K562 (cell line): ENCODE results near the gene STK4. TPM values are rescaled to one million over a fixed set of nuclear protein-coding genes. Genes with fewer than 3 reads are reported as not detected.

ENCODE experiments used
- ATAC-seq: fragments of 200-7000 bp; cut with Tn5 transposase; 3 replicates; pipeline ENCODE4 v1.9.1; 2020; ENCODE audit warnings: moderate library complexity
- BruUV-seq: library from RNA; stranded (reverse); fragments of 400-500 nt; replicated peaks from 2 replicates; lab custom pipeline; 2021; lab: Mats Ljungman, UMichigan
- CTCF ChIA-PET: fragments of 300-600 bp; formaldehyde crosslinking; extraction: SDS; loops from one replicate; lab custom pipeline; 2021; ENCODE audit warnings: low intra/inter-chr PET ratio; lab: Yijun Ruan, JAX
- POLR2A ChIA-PET: fragments of 300-600, 350-650 bp; sonication (Branson Sonifier 250); formaldehyde crosslinking; extraction: SDS; loops from one replicate; lab custom pipeline; 2021; ENCODE audit warnings: antibody characterized with exemption, inconsistent platforms; lab: Yijun Ruan, JAX
- DNase-seq, 4 experiments: peaks; one replicate each; pipeline versions ENCODE4 v3.0.0 to v3.0.0-alpha.2; 2011 to 2018; ENCODE audit warnings: low spot score in 3 of 4, mixed read lengths in 3 of 4; ENCODE audit errors: extremely low read depth in 1 of 4
- FAIRE-seq: peaks from 2 replicates; lab custom pipeline; 2011; peaks lifted over from hg19 to GRCh38; lab: Jason Lieb, UNC
- H2AFZ ChIP-seq: 2 replicates; pipeline ENCODE4 v1.6.0; 2011; ENCODE audit warnings: low read depth, low read length, control low read depth, inconsistent platforms
- H3K27ac ChIP-seq: fragments of 200-600 bp; 3 replicates; pipeline ENCODE4 v1.8.0; 2011; ENCODE audit warnings: low read depth, mild to moderate bottlenecking, control low read depth, inconsistent platforms, low read length, moderate library complexity, mixed read lengths; ENCODE audit errors: extremely low read depth
- H3K27me3 ChIP-seq, 2 experiments: fragments of 300-600 bp in 1 of 2; 2 replicates in 1 of 2; 3 replicates in 1 of 2; pipeline versions ENCODE4 v1.6.0 to v1.8.0; 2011; ENCODE audit warnings: inconsistent platforms in 2 of 2, low read length in 2 of 2, mild to moderate bottlenecking in 1 of 2, mixed read lengths in 1 of 2, moderate library complexity in 1 of 2; ENCODE audit not compliant: control insufficient read depth in 2 of 2, insufficient read depth in 2 of 2
- H3K36me3 ChIP-seq: fragments of 300-600 bp; 3 replicates; pipeline ENCODE4 v1.8.0; 2011; ENCODE audit warnings: mild to moderate bottlenecking, low read length, inconsistent platforms; ENCODE audit not compliant: control insufficient read depth, insufficient read depth
- H3K4me1 ChIP-seq, 2 experiments: fragments of 200-600 bp in 1 of 2; replicated peaks in 1 of 2; 2 replicates in 1 of 2; 3 replicates in 1 of 2; pipeline versions ENCODE4 v1.5.1 to v1.8.0; 2011; ENCODE audit warnings: inconsistent platforms in 2 of 2, low read length in 2 of 2, mild to moderate bottlenecking in 1 of 2, mixed read lengths in 1 of 2, moderate library complexity in 1 of 2; ENCODE audit not compliant: control insufficient read depth in 2 of 2, insufficient read depth in 2 of 2
- H3K4me2 ChIP-seq: 2 replicates; pipeline ENCODE4 v1.6.1; 2011; ENCODE audit warnings: low read length, control low read depth, inconsistent platforms, mixed read lengths; ENCODE audit not compliant: insufficient read depth
- H3K4me3 ChIP-seq: fragments of 200-600 bp; sonication (generic), shearing (Covaris generic); 2 replicates; pipeline ENCODE4 v1.5.1; 2016; ENCODE audit warnings: control low read depth, inconsistent platforms
- H3K79me2 ChIP-seq: fragments of 200-600 bp; 3 replicates; pipeline ENCODE4 v1.8.0; 2011; ENCODE audit warnings: low read length, inconsistent platforms; ENCODE audit not compliant: control insufficient read depth, insufficient read depth
- H3K9ac ChIP-seq, 2 experiments: 2 replicates each; pipeline versions ENCODE4 v1.6.0 to v1.6.1; 2011; ENCODE audit warnings: low read depth in 2 of 2, low read length in 2 of 2, control low read depth in 1 of 2, inconsistent platforms in 1 of 2, mild to moderate bottlenecking in 1 of 2, mixed read lengths in 1 of 2; ENCODE audit not compliant: insufficient read depth in 1 of 2
- H3K9me1 ChIP-seq: one replicate; pipeline ENCODE4 v1.6.0; 2011; ENCODE audit warnings: inconsistent platforms, mild to moderate bottlenecking, low read length, moderate library complexity; ENCODE audit not compliant: control insufficient read depth, insufficient read depth
- H3K9me3 ChIP-seq: replicated peaks from 2 replicates; pipeline ENCODE4 v1.5.1; 2011; ENCODE audit warnings: low read depth, low read length, inconsistent platforms; ENCODE audit not compliant: control insufficient read depth, insufficient read depth
- H4K20me1 ChIP-seq: replicated peaks from 2 replicates; pipeline ENCODE4 v1.6.1; 2011; ENCODE audit warnings: low read length, inconsistent platforms, mixed read lengths; ENCODE audit not compliant: control insufficient read depth, insufficient read depth
- ARID1B ChIP-seq: fragments of 450-650 bp; IDR thresholded peaks from 2 replicates; pipeline ENCODE4 v1.6.1; 2016; ENCODE audit warnings: antibody characterized with exemption, mild to moderate bottlenecking, inconsistent platforms
- ATF4 ChIP-seq: fragments of 450-650 bp; formaldehyde crosslinking; IDR thresholded peaks from 2 replicates; pipeline ENCODE4 v1.4.0; 2022; ENCODE audit warnings: mild to moderate bottlenecking, moderate library complexity
- CBFA2T2 ChIP-seq: fragments of 450-650 bp; conservative IDR thresholded peaks from 2 replicates; pipeline ENCODE4 v1.6.1; 2017; ENCODE audit warnings: mild to moderate bottlenecking
- CBFA2T3 ChIP-seq: fragments of 450-650 bp; IDR thresholded peaks from 2 replicates; pipeline ENCODE4 v1.6.1; 2017
- CBX5 ChIP-seq: IDR thresholded peaks from 2 replicates; pipeline ENCODE4 v1.6.1; 2014; ENCODE audit warnings: low read depth, borderline replicate concordance
- CTBP1 ChIP-seq: fragments of 450-650 bp; IDR thresholded peaks from 2 replicates; pipeline ENCODE4 v1.6.1; 2016; ENCODE audit warnings: borderline replicate concordance
- DPF2 ChIP-seq: fragments of 450-650 bp; IDR thresholded peaks from 2 replicates; pipeline ENCODE4 v1.6.1; 2016
- GTF2B ChIP-seq: IDR thresholded peaks from 2 replicates; pipeline ENCODE4 v1.6.1; 2011; ENCODE audit not compliant: insufficient read length; ENCODE audit errors: extremely low read depth
- HDAC3 ChIP-seq: fragments of 450-650 bp; IDR thresholded peaks from 2 replicates; pipeline ENCODE4 v1.6.1; 2018; ENCODE audit warnings: borderline replicate concordance, mild to moderate bottlenecking, moderate library complexity; ENCODE audit not compliant: partially characterized antibody
- KDM1A ChIP-seq, 2 experiments: fragments of 450-650 bp; IDR thresholded peaks; 2 replicates each; pipeline ENCODE4 v1.6.1; 2016; ENCODE audit warnings: mild to moderate bottlenecking in 2 of 2
- MEIS2 ChIP-seq: fragments of 450-650 bp; IDR thresholded peaks from 2 replicates; pipeline ENCODE4 v1.6.1; 2014; ENCODE audit warnings: mild to moderate bottlenecking; ENCODE audit not compliant: partially characterized antibody
- MLLT1 ChIP-seq, 2 experiments: fragments of 450-650 bp; IDR thresholded peaks; 2 replicates each; pipeline ENCODE4 v1.6.1; 2016
- MTA2 ChIP-seq: fragments of 450-650 bp; IDR thresholded peaks from 2 replicates; pipeline ENCODE4 v1.6.1; 2016; ENCODE audit warnings: low read depth
- NFE2L1 ChIP-seq: fragments of 450-650 bp; IDR thresholded peaks from 2 replicates; pipeline ENCODE4 v1.6.1; 2016; ENCODE audit warnings: missing genetic modification characterization, low read depth, mild to moderate bottlenecking, missing compliant biosample characterization, moderate library complexity, borderline replicate concordance
- SUPT5H ChIP-seq: fragments of 450-650 bp; IDR thresholded peaks from 2 replicates; pipeline ENCODE4 v1.6.1; 2016
- TAL1 ChIP-seq: fragments of 450-650 bp; IDR thresholded peaks from 2 replicates; pipeline ENCODE4 v1.6.1; 2016; ENCODE audit warnings: mild to moderate bottlenecking
- TCF3 ChIP-seq: sonication (generic); formaldehyde crosslinking; IDR thresholded peaks from 2 replicates; pipeline ENCODE4 v1.4.0; 2020; ENCODE audit warnings: mild to moderate bottlenecking, missing genetic modification reagents
- TEAD4 ChIP-seq, 2 experiments: sonication (generic) in 1 of 2; formaldehyde crosslinking in 1 of 2; IDR thresholded peaks; 2 replicates each; pipeline versions ENCODE4 v1.6.1 to v1.8.0; 2012 to 2022; ENCODE audit warnings: borderline replicate concordance in 1 of 2, inconsistent platforms in 1 of 2, low read length in 1 of 2, mild to moderate bottlenecking in 1 of 2, missing genetic modification reagents in 1 of 2
- ZKSCAN1 ChIP-seq: fragments of 150-350 bp; IDR thresholded peaks from 2 replicates; pipeline ENCODE4 v1.6.1; 2016; ENCODE audit warnings: low read depth, low read length
- ZNF589 ChIP-seq: fragments of 200-800 bp; sonication (Bioruptor generic); IDR thresholded peaks from 2 replicates; pipeline ENCODE4 v1.6.1; 2016; ENCODE audit warnings: low read depth, missing genetic modification characterization, missing compliant biosample characterization
- WGBS: fragments of 100-300 bp; shearing (Covaris generic); methylation state at CpG from one replicate; pipeline ENCODE4 v1.1.6; 2016; ENCODE audit warnings: low coverage, mixed read lengths; ENCODE audit not compliant: insufficient coverage; ENCODE audit errors: missing lambda C conversion rate; 5-methylcytosine and 5-hydroxymethylcytosine counted together
- in situ Hi-C: fragments of 300-500 bp; cut with MboI; formaldehyde crosslinking; loops from 4 replicates; pipeline ENCODE4 v1.15.0; 2018; ENCODE audit warnings: inconsistent platforms, mixed read lengths
- intact Hi-C: fragments of 100-400 bp; cut with micrococcal nuclease; formaldehyde crosslinking; loops from 2 replicates; pipeline ENCODE4 v1.14.2; 2022
- polyA plus RNA-seq, 8 experiments: library from polyadenylated mRNA; depleted of rRNA in 4 of 8; stranded (reverse) in 5 of 8; unstranded in 3 of 8; fragments of >200 nt; fragmentation: Nextera tagmentation in 2 of 8; fragmentation: Illumina TruSeq in 1 of 8; extraction: Ambion mirVana in 2 of 8; extraction: Trizol in 1 of 8; gene quantifications; 2 replicates each; pipeline versions ENCODE4 v1.2.1 to v1.2.3, GENCODE V29; 2011 to 2014; ENCODE audit warnings: inconsistent platforms in 1 of 8, missing spikeins in 1 of 8
- total RNA-seq, 7 experiments: library from RNA; depleted of rRNA in 6 of 7; stranded (reverse); fragments of >200 nt in 6 of 7; fragmentation: Illumina TruSeq in 2 of 7; extraction: Trizol in 2 of 7; gene quantifications; 2 replicates each; pipeline versions ENCODE4 v1.2.1 to v1.2.3, GENCODE V29; 2011 to 2021; ENCODE audit warnings: low replicate concordance in 1 of 7

The STK4 gene
- total and polyA plus RNA-seq, 9 of the 15 experiments (the other 6 are each of a cell fraction or from before 2014, with no cell fraction given) = 11.9 to 30.6 (median 22.2) TPM

GRCh38 chr20:44969300-44969894, 3.1 kb downstream of the STK4 start (continued):
- peak; percentile 58 for TF ChIP-seq MEIS2
- TF ChIP-seq CTBP1 = 0 out of 2 replicates have a peak, but pooled peaks have one; percentile 53
- no peak for TF ChIP-seq TCF3
- no peak for TF ChIP-seq ZNF589 (CRISPR knock-in tag)
- no peak for TF ChIP-seq ATF4 (CRISPR knock-in tag)
- TF ChIP-seq SUPT5H = no peak

GRCh38 chr20:44970243-44970757, 4.0 kb downstream of the STK4 start:
- no peak for ATAC-seq
- no peak for TF ChIP-seq CBX5
- TF ChIP-seq CBFA2T3 = peak; percentile 78
- peak; percentile 71 for TF ChIP-seq ARID1B
- TF ChIP-seq HDAC3 = peak; percentile 27
- TF ChIP-seq MLLT1 (IDR thresholded peaks at IDR 0.05) = peak in 1 of 2 experiments; percentile 75; a peak in 1 of 4 replicates
- TF ChIP-seq KDM1A (IDR thresholded peaks at IDR 0.05) = peak; percentile 84 to 88
- TF ChIP-seq GTF2B = no peak
- TF ChIP-seq CBFA2T2 = peak; percentile 38; the same call in 1 of the 2 replicates
- peak; percentile 71 for TF ChIP-seq TAL1
- no peak for TF ChIP-seq ZKSCAN1
- peak; percentile 75 for TF ChIP-seq TEAD4 (IDR thresholded peaks at IDR 0.05; ENCODE audit: low read length)
- TF ChIP-seq TEAD4 (CRISPR knock-in tag; IDR thresholded peaks at IDR 0.05; ENCODE audit: borderline replicate concordance) = no peak
- 0 out of 2 replicates have a peak, but pooled peaks have one; percentile 12 for TF ChIP-seq DPF2
- TF ChIP-seq MTA2 = peak; percentile 45
- TF ChIP-seq NFE2L1 (tag) = no peak

More at GRCh38 chr20:44970243-44970757, 4.0 kb downstream of the STK4 start:
- Histone ChIP-seq H3K4me1 (peaks cover 11 to 29% of the 10 kb centered on the region in 2 experiments), H4K20me1 (peaks cover 7% of the 10 kb centered on the region; the same call in 1 of the 2 replicates), H3K9ac (no peak overlapping the region), H3K4me3 (no peak overlapping the region), H3K36me3 (peaks cover 38% of the 10 kb centered on the region), H3K9me3 (no peaks in the 10 kb centered on the region), H3K79me2 (peaks cover 64% of the 10 kb centered on the region), H3K27ac (peak overlapping the region; percentile 19; the same call in 1 of the 3 replicates), H3K4me2 (no peak overlapping the region), H3K9me1 (no peaks in the 10 kb centered on the region), H3K27me3 (no peaks in the 10 kb centered on the region), H2AFZ (no peak overlapping the region)
- no TSS peak for BruUV-seq
- DNase-seq = peak in 1 of 4 experiments; percentile 23
- no peak for FAIRE-seq
- in situ Hi-C loops = no loop called here
- intact Hi-C loops = no loop called here
- ChIA-PET CTCF (no interaction called here), POLR2A (interaction anchor here (1.9 to 2.6 kb wide), 2 partner anchors 9 to 11 kb away, joined by 5 to 8 read pairs; partner anchors contain the start of gene TOMM34)
- 38% methylated on average over 1 of the region's 1 CpG for WGBS
